Stimulated activated CD8-positive, alpha-beta memory T cell treated with anti-CD3 and anti-CD28 coated beads, Interleukin-15, amount 100 ng/mL, for 24 hours (primary cell): ENCODE measurements around the gene DBNL.

ENCODE experiments used
- DNase-seq: peaks from one replicate; pipeline ENCODE4 v3.0.0-alpha.2; 2020; ENCODE audit warnings: low read depth

The DBNL gene

GRCh38 chr7:44100458-44101302, 56.2 kb downstream of the DBNL start:
- DNase-seq = no peak

GRCh38 chr7:44101303-44101965, 56.9 kb downstream of the DBNL start:
- DNase-seq = no peak

DNA sequence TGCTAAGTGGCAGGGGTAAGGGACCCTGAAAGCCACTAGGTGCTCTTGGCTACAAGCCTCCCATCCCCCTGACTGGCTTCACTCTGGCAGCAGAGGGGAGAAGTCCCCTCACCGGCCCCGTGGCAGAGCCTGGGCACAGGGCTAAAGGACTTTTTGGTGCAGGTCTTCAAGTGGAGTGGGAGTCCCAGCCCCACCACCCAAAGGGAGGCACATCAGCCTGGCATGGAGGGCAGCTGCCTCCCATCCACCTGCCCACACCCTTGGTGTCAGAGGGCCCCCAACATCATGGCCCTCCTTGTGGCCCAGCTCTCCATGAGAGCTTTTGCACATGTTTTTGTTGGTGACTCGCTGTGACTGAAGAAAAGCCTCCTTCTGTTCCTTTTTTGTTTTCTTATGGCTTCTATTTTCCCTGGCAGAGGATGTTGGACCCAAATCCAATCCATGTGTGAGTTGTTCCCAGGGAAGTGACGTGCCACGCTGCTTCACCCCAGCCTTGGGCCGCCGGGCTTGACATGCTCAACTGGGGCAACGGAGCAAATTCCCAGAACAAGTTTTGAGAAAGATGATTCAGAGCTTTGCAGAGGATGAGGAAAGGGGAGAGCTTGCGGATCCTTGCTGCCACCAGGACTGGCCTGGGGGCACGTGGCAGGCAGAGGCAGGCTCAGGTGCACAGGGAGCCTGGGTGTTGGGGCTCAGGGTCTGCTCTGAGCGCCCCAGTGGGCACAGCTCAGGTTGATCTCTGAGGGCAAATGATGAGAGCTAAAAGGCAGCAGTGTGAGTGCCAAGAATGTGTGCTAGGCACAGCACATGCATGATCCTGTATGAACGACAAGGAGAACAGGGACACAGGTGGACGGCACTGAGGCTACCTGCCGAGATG, 57.7 kb downstream of the DBNL start:
- DNase-seq = no peak

- DNase-seq = no peak
Observed at GRCh38 chr7:44102846-44103565, 58.5 kb downstream of the DBNL start.

GRCh38 chr7:44103566-44103922, 59.0 kb downstream of the DBNL start:
- DNase-seq = no peak

GRCh38 chr7:44103923-44104859, 59.7 kb downstream of the DBNL start, which contains the start of gene AEBP1:
TSS of gene AEBP1 (plus strand) at chr7:44104345. CDS start at chr7:44104666, 321 bp downstream.
- no peak for DNase-seq

DNA sequence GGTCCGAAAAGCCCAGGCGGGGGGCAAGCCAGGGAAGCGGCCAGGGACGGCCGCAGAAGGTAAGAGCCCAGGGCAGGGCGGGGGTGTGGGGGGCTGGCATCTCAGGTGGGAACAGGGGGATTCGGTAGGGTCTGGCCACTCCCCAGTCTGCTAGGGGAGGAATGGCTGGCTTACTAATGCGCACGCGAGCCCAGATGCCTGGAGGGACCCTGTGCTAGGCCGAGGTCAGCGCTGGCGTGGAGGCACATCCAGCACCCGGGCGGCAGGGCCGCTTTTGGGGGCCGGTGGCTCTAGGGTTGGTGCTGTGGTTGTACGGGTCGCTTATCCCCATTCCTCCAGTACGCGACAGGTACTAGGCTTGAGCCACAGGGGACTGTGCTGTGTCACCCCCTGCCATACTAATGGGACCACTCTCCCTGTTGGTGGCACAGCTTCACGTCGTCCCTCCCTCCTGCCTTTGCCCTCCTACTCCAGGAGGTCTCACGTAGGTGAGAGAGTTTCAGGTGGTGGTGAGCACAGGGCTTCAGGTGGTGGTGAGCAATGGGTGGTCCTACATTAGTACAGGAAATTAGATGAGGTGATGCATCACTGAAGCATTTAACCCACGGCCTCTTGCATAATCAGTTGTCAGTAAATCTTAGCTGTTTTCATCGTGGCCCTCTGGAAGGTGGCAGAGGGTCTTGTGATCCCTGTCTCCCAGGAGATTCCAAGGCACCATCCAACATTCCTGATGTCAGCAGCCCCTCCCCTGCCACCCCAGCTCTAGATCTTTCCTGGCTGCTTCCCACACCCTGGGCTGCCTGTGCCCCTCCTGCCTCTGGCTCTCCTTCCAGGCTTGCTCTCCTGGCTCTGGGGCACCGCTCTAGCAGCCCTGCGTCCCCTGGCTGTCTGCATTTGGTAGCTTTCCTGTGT, 60.6 kb downstream of the DBNL start:
- no peak for DNase-seq

GRCh38 chr7:44105832-44106231, 61.3 kb downstream of the DBNL start:
- no peak for DNase-seq

- no peak for DNase-seq
Observed at GRCh38 chr7:44106311-44107065, 62.0 kb downstream of the DBNL start.

DNA sequence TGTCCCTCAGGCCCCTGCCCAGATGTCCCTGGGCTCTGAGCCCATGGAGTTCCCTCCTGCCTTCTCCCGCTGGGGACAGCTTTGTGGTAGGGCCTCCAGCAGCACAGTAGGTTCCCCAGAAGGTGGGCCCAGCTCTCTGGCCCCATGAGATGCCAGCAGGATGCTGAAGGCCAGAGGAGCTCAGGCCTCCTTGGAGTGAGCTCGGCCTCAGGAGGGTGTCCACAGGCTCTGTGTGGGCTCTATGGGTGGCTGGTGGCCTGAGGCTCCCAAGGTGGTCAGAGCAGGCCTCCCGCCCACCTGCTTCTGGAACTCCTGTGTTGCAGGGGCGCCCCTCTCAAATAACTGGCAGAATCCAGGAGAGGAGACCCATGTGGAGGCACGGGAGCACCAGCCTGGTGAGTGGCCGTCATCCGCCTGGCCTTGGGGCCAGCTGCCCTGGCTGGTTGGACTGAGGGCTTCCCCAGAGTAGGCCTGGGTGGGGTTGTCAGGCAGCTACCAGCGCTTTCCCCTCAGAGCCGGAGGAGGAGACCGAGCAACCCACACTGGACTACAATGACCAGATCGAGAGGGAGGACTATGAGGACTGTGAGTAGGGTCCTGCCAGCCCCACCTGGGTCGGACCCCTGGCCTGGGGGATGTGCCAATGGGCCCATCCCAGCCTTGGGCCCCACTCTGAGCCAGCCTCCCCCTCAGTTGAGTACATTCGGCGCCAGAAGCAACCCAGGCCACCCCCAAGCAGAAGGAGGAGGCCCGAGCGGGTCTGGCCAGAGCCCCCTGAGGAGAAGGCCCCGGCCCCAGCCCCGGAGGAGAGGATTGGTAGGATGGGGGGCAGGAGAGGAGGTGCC, 62.8 kb downstream of the DBNL start:
- no peak for DNase-seq

GRCh38 chr7:44107961-44108767, 63.7 kb downstream of the DBNL start:
- no peak for DNase-seq

- no peak for DNase-seq
Observed at GRCh38 chr7:44108768-44109750, 64.6 kb downstream of the DBNL start.

GRCh38 chr7:44109991-44110390, 65.5 kb downstream of the DBNL start:
- DNase-seq = no peak

DNA sequence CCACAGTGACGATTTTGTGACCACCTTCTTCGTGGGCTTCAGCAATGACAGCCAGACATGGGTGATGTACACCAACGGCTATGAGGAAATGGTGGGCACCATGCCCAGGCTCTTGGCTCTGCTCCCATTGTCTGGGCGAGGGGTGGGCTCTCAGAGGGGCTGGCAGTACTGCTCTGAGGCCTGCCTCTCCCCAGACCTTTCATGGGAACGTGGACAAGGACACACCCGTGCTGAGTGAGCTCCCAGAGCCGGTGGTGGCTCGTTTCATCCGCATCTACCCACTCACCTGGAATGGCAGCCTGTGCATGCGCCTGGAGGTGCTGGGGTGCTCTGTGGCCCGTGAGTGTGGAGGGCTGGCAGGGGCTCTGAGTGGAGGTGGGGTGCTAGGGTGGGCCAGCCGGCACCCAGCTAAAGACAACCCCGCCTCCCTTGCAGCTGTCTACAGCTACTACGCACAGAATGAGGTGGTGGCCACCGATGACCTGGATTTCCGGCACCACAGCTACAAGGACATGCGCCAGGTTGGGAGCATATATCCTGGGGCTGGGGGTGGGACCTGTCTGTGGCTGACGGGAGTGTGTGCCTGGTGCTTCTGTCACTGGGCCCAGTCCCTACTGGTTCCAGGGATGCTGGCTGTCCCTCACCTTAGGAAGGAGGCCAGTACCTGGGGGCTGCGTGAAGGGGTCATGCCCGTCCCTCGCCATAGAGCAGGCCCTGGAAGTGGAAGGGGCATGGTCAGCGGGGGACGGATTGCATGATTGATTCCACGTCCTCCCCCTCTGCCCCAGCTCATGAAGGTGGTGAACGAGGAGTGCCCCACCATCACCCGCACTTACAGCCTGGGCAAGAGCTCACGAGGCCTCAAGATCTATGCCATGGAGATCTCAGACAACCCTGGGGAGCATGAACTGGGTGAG, 66.5 kb downstream of the DBNL start:
- DNase-seq = no peak
